Right atrium auricular region (tissue), 2 donors: Measurements from ENCODE around the gene TMPRSS12. TPM values are rescaled to one million over a fixed set of nuclear protein-coding genes. Genes with fewer than 3 reads are reported as not detected.
"Not testable (repeated sequence)": the region's sequence is repeated elsewhere in the genome, so short reads cannot be mapped to it uniquely, and the experiment has no call there.

Experiments used
- DNase-seq: peaks from one replicate; pipeline ENCODE4 v3.0.0-alpha.2; 2019; ENCODE audit warnings: low spot score
- H3K27ac ChIP-seq, 2 donors: fragments of 200-600 bp; sonication (generic); 1 replicate in 1 of 2; 2 replicates in 1 of 2; pipeline ENCODE4 v1.5.1; 2016 to 2019
- H3K27me3 ChIP-seq, 2 donors: fragments of 200-600 bp; sonication (generic); one replicate each; pipeline versions ENCODE4 v1.5.1 to v1.6.0; 2017 to 2019
- H3K36me3 ChIP-seq: fragments of 200-600 bp; sonication (generic); one replicate; pipeline ENCODE4 v1.5.1; 2016
- H3K4me1 ChIP-seq, 2 donors: fragments of 200-600 bp; sonication (generic); one replicate each; pipeline versions ENCODE4 v1.5.1 to v1.6.0; 2017 to 2019
- H3K4me3 ChIP-seq, 2 donors: fragments of 200-600 bp; sonication (generic); 1 replicate in 1 of 2; 2 replicates in 1 of 2; pipeline ENCODE4 v1.5.1; 2017 to 2019; ENCODE audit warnings: mild to moderate bottlenecking in 1 of 2, moderate library complexity in 1 of 2
- H3K9me3 ChIP-seq, 2 donors: fragments of 200-600 bp; sonication (generic); one replicate each; pipeline ENCODE4 v1.5.1; 2019
- total RNA-seq, 2 donors: library from RNA; depleted of rRNA; stranded (reverse); fragments of >200 nt; gene quantifications; one replicate each; pipeline ENCODE4 v1.1.0, GENCODE V29; 2016
- TF ChIP-seq, protein P1 (sequence below), 2 donors: fragments of 200-600 bp; sonication (generic); IDR thresholded peaks; one replicate each; pipeline ENCODE4 v1.5.1; 2019; ENCODE audit warnings: antibody characterized with exemption in 2 of 2

TMPRSS12 gene
- total RNA-seq, 2 donors from 2014 or later = not detected

DNA sequence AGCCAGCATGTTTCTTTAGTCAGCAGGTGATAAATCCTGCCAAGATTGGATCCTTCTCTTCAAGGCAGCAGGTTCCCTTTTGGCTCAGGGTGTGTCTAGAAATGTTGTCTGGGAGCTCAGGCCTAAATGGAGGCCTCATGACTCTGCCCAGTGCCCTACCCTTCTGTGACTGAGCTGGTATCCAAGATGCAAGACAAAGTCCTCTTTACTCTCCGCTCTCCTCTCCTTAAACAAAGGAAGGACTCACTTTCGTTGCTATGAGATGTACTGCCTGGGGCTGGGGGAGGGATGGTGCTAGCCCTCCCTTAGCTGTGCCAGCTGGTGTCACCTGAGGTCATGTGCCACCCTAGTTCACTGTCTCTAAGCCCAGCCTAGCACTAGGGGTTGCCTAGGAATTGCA is 13.8 kb upstream of the TMPRSS12 start:
- DNase-seq = no peak
- peaks cover 0 to 5% of the 10 kb centered on the region in 2 donors for H3K9me3 ChIP-seq
- TF ChIP-seq, protein P1, sequence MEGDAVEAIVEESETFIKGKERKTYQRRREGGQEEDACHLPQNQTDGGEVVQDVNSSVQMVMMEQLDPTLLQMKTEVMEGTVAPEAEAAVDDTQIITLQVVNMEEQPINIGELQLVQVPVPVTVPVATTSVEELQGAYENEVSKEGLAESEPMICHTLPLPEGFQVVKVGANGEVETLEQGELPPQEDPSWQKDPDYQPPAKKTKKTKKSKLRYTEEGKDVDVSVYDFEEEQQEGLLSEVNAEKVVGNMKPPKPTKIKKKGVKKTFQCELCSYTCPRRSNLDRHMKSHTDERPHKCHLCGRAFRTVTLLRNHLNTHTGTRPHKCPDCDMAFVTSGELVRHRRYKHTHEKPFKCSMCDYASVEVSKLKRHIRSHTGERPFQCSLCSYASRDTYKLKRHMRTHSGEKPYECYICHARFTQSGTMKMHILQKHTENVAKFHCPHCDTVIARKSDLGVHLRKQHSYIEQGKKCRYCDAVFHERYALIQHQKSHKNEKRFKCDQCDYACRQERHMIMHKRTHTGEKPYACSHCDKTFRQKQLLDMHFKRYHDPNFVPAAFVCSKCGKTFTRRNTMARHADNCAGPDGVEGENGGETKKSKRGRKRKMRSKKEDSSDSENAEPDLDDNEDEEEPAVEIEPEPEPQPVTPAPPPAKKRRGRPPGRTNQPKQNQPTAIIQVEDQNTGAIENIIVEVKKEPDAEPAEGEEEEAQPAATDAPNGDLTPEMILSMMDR (IDR thresholded peaks at IDR 0.05) = no peak
- H3K27ac ChIP-seq = no peak overlapping the region
- no peaks in the 10 kb centered on the region for H3K36me3 ChIP-seq
- H3K27me3 ChIP-seq = no peaks in the 10 kb centered on the region
- no peak overlapping the region for H3K4me3 ChIP-seq
- H3K4me1 ChIP-seq = no peaks in the 10 kb centered on the region

GRCh38 chr12:50833801-50834200 is 8.9 kb upstream of the TMPRSS12 start:
- not testable (repeated sequence) for DNase-seq, H3K36me3 ChIP-seq, H3K27me3 ChIP-seq, H3K9me3 ChIP-seq, H3K27ac ChIP-seq, H3K4me3 ChIP-seq, H3K4me1 ChIP-seq

DNA sequence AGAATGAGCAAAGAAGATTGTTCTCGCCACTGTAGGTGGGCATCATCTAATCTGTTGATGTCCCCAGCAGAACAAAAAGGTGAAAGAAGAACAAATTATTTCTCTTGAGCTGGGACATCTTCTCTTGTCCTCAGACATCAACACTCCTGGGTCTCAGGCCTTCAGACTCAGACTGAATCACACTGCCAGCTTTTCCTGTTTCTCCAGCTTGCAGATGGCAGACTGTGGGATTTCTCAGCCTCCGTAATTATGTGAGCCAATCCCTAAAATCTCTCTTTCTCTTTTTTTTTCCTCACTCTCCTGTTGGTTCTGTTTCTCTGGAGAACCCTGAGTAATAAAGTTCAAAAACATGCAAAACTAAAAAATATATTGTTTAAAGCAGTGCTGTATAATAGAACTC is 3.7 kb upstream of the TMPRSS12 start:
- H3K27me3 ChIP-seq = no peaks in the 10 kb centered on the region
- no peak overlapping the region for H3K4me3 ChIP-seq
- H3K9me3 ChIP-seq = peaks cover 0 to 8% of the 10 kb centered on the region in 2 donors
- H3K27ac ChIP-seq = no peak overlapping the region
- H3K4me1 ChIP-seq = no peaks in the 10 kb centered on the region
- TF ChIP-seq, protein P1 (IDR thresholded peaks at IDR 0.05) = no peak
- H3K36me3 ChIP-seq = no peaks in the 10 kb centered on the region
- DNase-seq = no peak

GRCh38 chr12:50840809-50841487 is 1.8 kb upstream of the TMPRSS12 start:
- TF ChIP-seq, protein P1 (IDR thresholded peaks at IDR 0.05) = no peak
- no peaks in the 10 kb centered on the region for H3K4me1 ChIP-seq
- no peaks in the 10 kb centered on the region for H3K36me3 ChIP-seq
- peaks cover 0 to 8% of the 10 kb centered on the region in 2 donors for H3K9me3 ChIP-seq
- H3K27me3 ChIP-seq = no peaks in the 10 kb centered on the region
- no peak overlapping the region for H3K27ac ChIP-seq
- no peak overlapping the region for H3K4me3 ChIP-seq
- no peak for DNase-seq

DNA sequence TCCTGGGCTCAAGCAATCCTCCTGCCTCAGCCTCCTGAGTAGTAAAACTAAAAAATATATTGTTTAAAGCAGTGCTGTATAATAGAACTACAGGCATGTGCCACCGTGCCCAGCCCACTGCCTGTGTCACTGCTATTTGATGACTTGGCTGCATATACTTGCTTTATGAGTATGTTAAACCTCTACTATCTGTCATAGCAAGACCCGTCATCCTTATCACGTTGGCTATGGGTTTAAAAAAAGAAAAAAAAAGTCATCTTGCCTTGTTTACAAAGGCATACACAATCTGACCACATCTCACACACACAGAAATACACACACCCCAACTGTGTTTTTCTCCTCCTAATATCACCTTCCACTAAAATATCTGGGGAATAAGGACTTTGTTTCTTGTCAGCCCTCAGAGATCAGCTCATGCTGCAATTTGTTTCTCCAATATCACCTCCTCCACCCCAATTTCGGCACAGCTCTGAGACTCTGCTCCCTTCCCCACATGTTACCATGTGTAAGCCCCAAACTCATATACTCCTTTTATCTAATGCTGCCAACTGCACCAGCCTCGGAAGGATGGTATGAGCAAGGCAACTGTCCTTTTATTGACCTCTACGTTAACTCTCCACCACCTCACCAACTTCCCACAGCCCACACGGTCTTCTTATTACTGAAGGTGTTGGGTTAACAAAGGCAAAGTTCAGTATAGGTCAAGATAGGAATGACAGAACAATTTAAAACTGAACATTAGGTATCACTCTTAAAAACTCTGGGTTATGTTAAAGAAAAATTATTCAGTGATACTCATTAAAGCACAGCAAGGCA is 802 bp upstream of the TMPRSS12 start:
- DNase-seq = no peak

More for the DNA sequence above, 802 bp upstream of the TMPRSS12 start:
- H3K4me3 ChIP-seq = no peak overlapping the region
- no peaks in the 10 kb centered on the region for H3K36me3 ChIP-seq
- TF ChIP-seq, protein P1 (IDR thresholded peaks at IDR 0.05) = no peak
- no peak overlapping the region for H3K27ac ChIP-seq
- no peaks in the 10 kb centered on the region for H3K27me3 ChIP-seq
- peaks cover 0 to 8% of the 10 kb centered on the region in 2 donors for H3K9me3 ChIP-seq
- no peaks in the 10 kb centered on the region for H3K4me1 ChIP-seq
